Mesendoderm (in vitro differentiated cells): ENCODE results near the gene FREM1.

Experiments
- DNase-seq: peaks from one replicate; pipeline ENCODE4 v3.0.0; 2013
- H2AK5ac ChIP-seq: 2 replicates; pipeline ENCODE4 v1.6.1; 2013; ENCODE audit warnings: low read length, inconsistent platforms
- H2BK120ac ChIP-seq: 2 replicates; pipeline ENCODE4 v1.6.1; 2013; ENCODE audit warnings: low read depth, mild to moderate bottlenecking, low read length, moderate library complexity, mixed read lengths
- H2BK15ac ChIP-seq: replicated peaks from 2 replicates; pipeline ENCODE4 v1.6.1; 2013; ENCODE audit warnings: low read depth, mild to moderate bottlenecking, moderate library complexity
- H2BK5ac ChIP-seq: 2 replicates; pipeline ENCODE4 v1.6.1; 2013; ENCODE audit warnings: low read length, inconsistent platforms
- H3K18ac ChIP-seq: 2 replicates; pipeline ENCODE4 v1.6.1; 2013; ENCODE audit warnings: mild to moderate bottlenecking, low read length, mixed read lengths
- H3K23ac ChIP-seq: one replicate; pipeline ENCODE4 v1.6.1; 2013; ENCODE audit warnings: low read length
- H3K27ac ChIP-seq: 2 replicates; pipeline ENCODE4 v1.5.1; 2013; ENCODE audit warnings: low read depth, mild to moderate bottlenecking, inconsistent platforms, low read length, moderate library complexity
- H3K27me3 ChIP-seq: 2 replicates; pipeline ENCODE4 v1.6.1; 2013; ENCODE audit warnings: low read length, control low read depth, mild to moderate bottlenecking, inconsistent platforms; ENCODE audit not compliant: insufficient read depth, poor library complexity
- H3K36me3 ChIP-seq: 2 replicates; pipeline ENCODE4 v1.6.1; 2013; ENCODE audit warnings: low read length, inconsistent platforms; ENCODE audit not compliant: control insufficient read depth, insufficient read depth
- H3K4ac ChIP-seq: one replicate; pipeline ENCODE4 v1.6.1; 2013; ENCODE audit warnings: low read depth, mild to moderate bottlenecking, low read length, moderate library complexity
- H3K4me1 ChIP-seq: 2 replicates; pipeline ENCODE4 v1.6.1; 2013; ENCODE audit warnings: low read depth, low read length, inconsistent platforms; ENCODE audit not compliant: control insufficient read depth
- H3K4me2 ChIP-seq: 2 replicates; pipeline ENCODE4 v1.6.1; 2013; ENCODE audit warnings: low read length
- H3K4me3 ChIP-seq: 2 replicates; pipeline ENCODE4 v1.5.1; 2013; ENCODE audit warnings: mild to moderate bottlenecking, low read length
- H3K56ac ChIP-seq: one replicate; pipeline ENCODE4 v1.6.1; 2013; ENCODE audit warnings: low read length
- H3K79me1 ChIP-seq: 2 replicates; pipeline ENCODE4 v1.6.1; 2013; ENCODE audit warnings: low read length, inconsistent platforms
- H3K79me2 ChIP-seq: 2 replicates; pipeline ENCODE4 v1.6.1; 2013; ENCODE audit warnings: mild to moderate bottlenecking, low read length; ENCODE audit not compliant: control insufficient read depth, insufficient read depth
- H3K9ac ChIP-seq: 2 replicates; pipeline ENCODE4 v1.6.1; 2013; ENCODE audit warnings: low read length, inconsistent platforms
- H4K5ac ChIP-seq: one replicate; pipeline ENCODE4 v1.6.1; 2013; ENCODE audit warnings: low read length
- H4K8ac ChIP-seq: one replicate; pipeline ENCODE4 v1.6.1; 2013; ENCODE audit warnings: low read depth, mild to moderate bottlenecking, control low read depth, low read length, moderate library complexity
- WGBS: extraction: QIAGEN DNeasy Blood & Tissue Kit; methylation state at CpG from one replicate; pipeline ENCODE4 v1.1.7; 2013; ENCODE audit warnings: low lambda C conversion rate, missing lambda C conversion rate; ENCODE audit not compliant: insufficient coverage; ENCODE audit errors: extremely low coverage; 5-methylcytosine and 5-hydroxymethylcytosine counted together

Gene FREM1

GRCh38 chr9:14769230-14769571, 141.0 kb downstream of the FREM1 start:
- Histone ChIP-seq H3K9ac (no peak overlapping the region), H3K4me1 (no peaks in the 10 kb centered on the region), H3K79me1 (no peaks in the 10 kb centered on the region), H2BK5ac (no peak overlapping the region), H3K18ac (no peak overlapping the region), H2AK5ac (no peak overlapping the region), H2BK120ac (no peak overlapping the region), H3K27me3 (no peaks in the 10 kb centered on the region), H3K36me3 (no peaks in the 10 kb centered on the region), H3K27ac (no peak overlapping the region), H3K4me3 (no peak overlapping the region), H4K5ac (no peak overlapping the region), H3K79me2 (no peaks in the 10 kb centered on the region), H4K8ac (no peak overlapping the region), H3K4ac (no peak overlapping the region), H3K4me2 (no peak overlapping the region), H2BK15ac (no peak overlapping the region), H3K56ac (no peak overlapping the region), H3K23ac (no peak overlapping the region)
- DNase-seq, result peak; percentile 79
- WGBS, result no CpG with 5 or more reads among the region's 3 CpGs

GRCh38 chr9:14768405-14769229, 141.6 kb downstream of the FREM1 start:
- no peak overlapping the region for H4K5ac ChIP-seq
- no CpG with 5 or more reads among the region's 8 CpGs for WGBS
- H3K4ac ChIP-seq, result no peak overlapping the region
- H3K79me1 ChIP-seq, result no peaks in the 10 kb centered on the region
- peak overlapping the region; percentile 22 for H3K9ac ChIP-seq
- peak; percentile 75 for DNase-seq
- no peak overlapping the region for H2AK5ac ChIP-seq
- no peak overlapping the region for H2BK120ac ChIP-seq
- H3K36me3 ChIP-seq, result no peaks in the 10 kb centered on the region
- H2BK15ac ChIP-seq, result no peak overlapping the region
- peak overlapping the region; percentile 28 for H2BK5ac ChIP-seq
- H3K56ac ChIP-seq, result peak overlapping the region; percentile 42
- H3K4me3 ChIP-seq, result no peak overlapping the region
- H3K79me2 ChIP-seq, result no peaks in the 10 kb centered on the region
- no peak overlapping the region for H3K27ac ChIP-seq
- H3K27me3 ChIP-seq, result no peaks in the 10 kb centered on the region
- H3K23ac ChIP-seq, result no peak overlapping the region
- H4K8ac ChIP-seq, result no peak overlapping the region
- no peak overlapping the region for H3K4me2 ChIP-seq
- no peaks in the 10 kb centered on the region for H3K4me1 ChIP-seq
- no peak overlapping the region for H3K18ac ChIP-seq

- Histone ChIP-seq H3K4me1 (no peaks in the 10 kb centered on the region), H3K4me3 (no peak overlapping the region), H2BK120ac (no peak overlapping the region), H2AK5ac (peak overlapping the region; percentile 35), H3K79me1 (no peaks in the 10 kb centered on the region), H2BK15ac (peak overlapping the region; percentile 11), H3K79me2 (no peaks in the 10 kb centered on the region), H4K8ac (no peak overlapping the region), H3K4me2 (no peak overlapping the region), H2BK5ac (peak overlapping the region; percentile 33), H3K27ac (no peak overlapping the region), H4K5ac (peak overlapping the region; percentile 7), H3K4ac (no peak overlapping the region), H3K18ac (peak overlapping the region; percentile 61), H3K36me3 (no peaks in the 10 kb centered on the region), H3K27me3 (no peaks in the 10 kb centered on the region), H3K23ac (no peak overlapping the region), H3K9ac (no peak overlapping the region), H3K56ac (peak overlapping the region; percentile 27)
- WGBS, result no CpG with 5 or more reads among the region's 6 CpGs
- DNase-seq, result no peak
These were observed 143.9 kb downstream of the FREM1 start for GRCh38 chr9:14766299-14766698.

- no peak for DNase-seq
- Histone ChIP-seq H4K5ac (no peak overlapping the region), H3K56ac (peak overlapping the region; percentile 59), H3K9ac (no peak overlapping the region), H2BK15ac (no peak overlapping the region), H3K27me3 (no peaks in the 10 kb centered on the region), H3K36me3 (no peaks in the 10 kb centered on the region), H2BK120ac (no peak overlapping the region), H2AK5ac (peak overlapping the region; percentile 83), H3K79me2 (no peaks in the 10 kb centered on the region), H3K23ac (no peak overlapping the region), H3K79me1 (no peaks in the 10 kb centered on the region), H3K27ac (no peak overlapping the region), H3K4me1 (no peaks in the 10 kb centered on the region), H3K4me2 (no peak overlapping the region), H3K18ac (no peak overlapping the region), H4K8ac (no peak overlapping the region), H3K4me3 (no peak overlapping the region), H2BK5ac (peak overlapping the region; percentile 71), H3K4ac (no peak overlapping the region)
- WGBS, result no CpG with 5 or more reads among the region's 2 CpGs
These were observed 148.6 kb downstream of the FREM1 start for GRCh38 chr9:14761584-14761983.

GRCh38 chr9:14760060-14760459, 150.2 kb downstream of the FREM1 start:
- Histone ChIP-seq H3K18ac (no peak overlapping the region), H3K4me3 (no peak overlapping the region), H2AK5ac (no peak overlapping the region), H3K27me3 (no peaks in the 10 kb centered on the region), H3K23ac (no peak overlapping the region), H3K27ac (no peak overlapping the region), H3K79me2 (no peaks in the 10 kb centered on the region), H2BK120ac (no peak overlapping the region), H3K79me1 (no peaks in the 10 kb centered on the region), H3K9ac (no peak overlapping the region), H3K4ac (no peak overlapping the region), H3K56ac (no peak overlapping the region), H4K8ac (no peak overlapping the region), H2BK15ac (no peak overlapping the region), H2BK5ac (no peak overlapping the region), H3K36me3 (no peaks in the 10 kb centered on the region), H3K4me1 (no peaks in the 10 kb centered on the region), H3K4me2 (no peak overlapping the region), H4K5ac (no peak overlapping the region)
- peak; percentile 70 for DNase-seq
- no CpG with 5 or more reads among the region's 1 CpG for WGBS

- Histone ChIP-seq H3K4ac (no peak overlapping the region), H3K79me2 (no peaks in the 10 kb centered on the region), H4K8ac (no peak overlapping the region), H2BK120ac (peak overlapping the region; percentile 39), H3K4me3 (no peak overlapping the region), H2BK5ac (no peak overlapping the region), H3K56ac (no peak overlapping the region), H3K23ac (no peak overlapping the region), H3K18ac (no peak overlapping the region), H3K4me2 (no peak overlapping the region), H3K27ac (no peak overlapping the region), H3K9ac (no peak overlapping the region), H2AK5ac (no peak overlapping the region), H2BK15ac (no peak overlapping the region), H3K4me1 (peaks cover 8% of the 10 kb centered on the region), H3K27me3 (no peaks in the 10 kb centered on the region), H3K36me3 (no peaks in the 10 kb centered on the region), H4K5ac (no peak overlapping the region), H3K79me1 (no peaks in the 10 kb centered on the region)
- WGBS, result no CpG with 5 or more reads among the region's 1 CpG
- no peak for DNase-seq
These were observed 153.9 kb downstream of the FREM1 start for GRCh38 chr9:14756291-14756690.
